SK-N-SH treated with all-trans-retinoic acid at 6 μM for 48 hours (cell line): ENCODE measurements around the gene PDE9A.

ENCODE experiments used
- ATAC-seq: fragments of 200-7000 bp; cut with Tn5 transposase; 3 replicates; pipeline ENCODE4 v1.9.1; 2020; ENCODE audit warnings: mild to moderate bottlenecking, moderate library complexity
- ARNTL ChIP-seq: fragments of 450-650 bp; formaldehyde crosslinking; IDR thresholded peaks from 2 replicates; pipeline ENCODE4 v1.5.0; 2020; ENCODE audit warnings: low read depth, mild to moderate bottlenecking, moderate library complexity, borderline replicate concordance
- BACH2 ChIP-seq: fragments of 250-450 bp; sonication (Bioruptor Pico); IDR thresholded peaks from 2 replicates; pipeline ENCODE4 v1.9.0; 2021; ENCODE audit warnings: mild to moderate bottlenecking, borderline replicate concordance
- CREB5 ChIP-seq: fragments of 250-450 bp; sonication (Bioruptor Pico); IDR thresholded peaks from 2 replicates; pipeline ENCODE4 v1.5.1; 2020; ENCODE audit warnings: low read depth, mild to moderate bottlenecking, moderate library complexity
- CSDC2 ChIP-seq: fragments of 250-450 bp; sonication (Bioruptor Pico); IDR thresholded peaks from 2 replicates; pipeline ENCODE4 v1.5.0; 2020; ENCODE audit warnings: mild to moderate bottlenecking, moderate library complexity
- CSRNP3 ChIP-seq: fragments of 250-450 bp; sonication (Bioruptor Pico); IDR thresholded peaks from 2 replicates; pipeline ENCODE4 v1.5.1; 2021; ENCODE audit warnings: mild to moderate bottlenecking, moderate library complexity
- ESRRG ChIP-seq: fragments of 250-450 bp; sonication (Bioruptor Pico); IDR thresholded peaks from 2 replicates; pipeline ENCODE4 v1.6.1; 2021; ENCODE audit warnings: mild to moderate bottlenecking
- GLIS3 ChIP-seq: fragments of 250-450 bp; sonication (Bioruptor Pico); IDR thresholded peaks from 2 replicates; pipeline ENCODE4 v1.5.0; 2020; ENCODE audit warnings: mild to moderate bottlenecking, moderate library complexity
- ISL1 ChIP-seq: fragments of 250-450 bp; sonication (Bioruptor Pico); IDR thresholded peaks from 2 replicates; pipeline ENCODE4 v2.1.2; 2022; ENCODE audit warnings: mild to moderate bottlenecking, moderate library complexity
- OSR1 ChIP-seq: fragments of 250-450 bp; sonication (Bioruptor Pico); IDR thresholded peaks from 2 replicates; pipeline ENCODE4 v1.8.0; 2022; ENCODE audit warnings: moderate library complexity, mild to moderate bottlenecking, inconsistent platforms
- PATZ1 ChIP-seq: fragments of 250-450 bp; sonication (Bioruptor Pico); IDR thresholded peaks from 2 replicates; pipeline ENCODE4 v1.8.0; 2020; ENCODE audit warnings: mild to moderate bottlenecking, moderate library complexity, borderline replicate concordance
- POU6F1 ChIP-seq: fragments of 250-450 bp; sonication (Bioruptor Pico); IDR thresholded peaks from 2 replicates; pipeline ENCODE4 v1.8.0; 2021; ENCODE audit warnings: low read depth, mild to moderate bottlenecking, moderate library complexity, borderline replicate concordance
- PPARA ChIP-seq: fragments of 250-450 bp; sonication (Bioruptor Pico); IDR thresholded peaks from 2 replicates; pipeline ENCODE4 v1.5.0; 2020; ENCODE audit warnings: mild to moderate bottlenecking, borderline replicate concordance
- RARB ChIP-seq: fragments of 250-450 bp; sonication (Bioruptor Pico); IDR thresholded peaks from 2 replicates; pipeline ENCODE4 v1.8.0; 2021; ENCODE audit warnings: mild to moderate bottlenecking, moderate library complexity
- SNAI2 ChIP-seq: fragments of 250-450 bp; sonication (Bioruptor Pico); IDR thresholded peaks from 2 replicates; pipeline ENCODE4 v1.5.0; 2020; ENCODE audit warnings: mild to moderate bottlenecking, moderate library complexity
- TCF4 ChIP-seq: fragments of 250-450 bp; sonication (Bioruptor Pico); IDR thresholded peaks from 2 replicates; pipeline ENCODE4 v1.8.0; 2021; ENCODE audit warnings: mild to moderate bottlenecking, moderate library complexity, borderline replicate concordance
- TOX ChIP-seq: fragments of 250-450 bp; sonication (Bioruptor Pico); IDR thresholded peaks from 2 replicates; pipeline ENCODE4 v1.8.0; 2021; ENCODE audit warnings: mild to moderate bottlenecking, moderate library complexity, borderline replicate concordance
- TSHZ2 ChIP-seq: fragments of 250-450 bp; sonication (Bioruptor Pico); IDR thresholded peaks from 2 replicates; pipeline ENCODE4 v1.5.0; 2020; ENCODE audit warnings: mild to moderate bottlenecking, moderate library complexity
- ZC3H10 ChIP-seq: fragments of 250-450 bp; sonication (Bioruptor Pico); IDR thresholded peaks from 2 replicates; pipeline ENCODE4 v1.5.1; 2021; ENCODE audit warnings: mild to moderate bottlenecking, moderate library complexity
- ZFP3 ChIP-seq: fragments of 250-450 bp; sonication (Bioruptor Pico); IDR thresholded peaks from 2 replicates; pipeline ENCODE4 v1.5.0; 2020; ENCODE audit warnings: mild to moderate bottlenecking, moderate library complexity
- ZFP30 ChIP-seq: fragments of 450-650 bp; formaldehyde crosslinking; IDR thresholded peaks from 2 replicates; pipeline ENCODE4 v1.5.0; 2022; ENCODE audit warnings: mild to moderate bottlenecking, moderate library complexity
- ZNF565 ChIP-seq: fragments of 450-650 bp; formaldehyde crosslinking; conservative IDR thresholded peaks from 2 replicates; pipeline ENCODE4 v1.5.0; 2020; ENCODE audit warnings: low read depth, mild to moderate bottlenecking, moderate library complexity
- ZNF70 ChIP-seq: fragments of 450-650 bp; formaldehyde crosslinking; IDR thresholded peaks from 2 replicates; pipeline ENCODE4 v1.5.0; 2020; ENCODE audit warnings: mild to moderate bottlenecking, moderate library complexity
- ZNF8 ChIP-seq: fragments of 450-650 bp; formaldehyde crosslinking; IDR thresholded peaks from 2 replicates; pipeline ENCODE4 v1.5.0; 2020; ENCODE audit warnings: mild to moderate bottlenecking, moderate library complexity

PDE9A gene

GRCh38 chr21:42763581-42764442 lies 110.4 kb downstream of the PDE9A start:
- no peak for ATAC-seq
- TF ChIP-seq SNAI2 (CRISPR knock-in tag), result no peak
- no peak for TF ChIP-seq ESRRG (CRISPR knock-in tag)
- TF ChIP-seq CSRNP3, result no peak
- TF ChIP-seq CSDC2 (CRISPR knock-in tag), result no peak
- TF ChIP-seq ZNF565, result no peak
- no peak for TF ChIP-seq TOX (CRISPR knock-in tag)
- no peak for TF ChIP-seq ZNF70
- no peak for TF ChIP-seq POU6F1
- no peak for TF ChIP-seq BACH2 (CRISPR knock-in tag)
- TF ChIP-seq PPARA (CRISPR knock-in tag), result no peak
- no peak for TF ChIP-seq ZFP30 (CRISPR knock-in tag)
- TF ChIP-seq CREB5 (CRISPR knock-in tag), result no peak
- no peak for TF ChIP-seq ISL1
- TF ChIP-seq RARB, result no peak
- no peak for TF ChIP-seq GLIS3 (CRISPR knock-in tag)
- no peak for TF ChIP-seq OSR1 (CRISPR knock-in tag)
- TF ChIP-seq TCF4 (CRISPR knock-in tag), result no peak
- no peak for TF ChIP-seq PATZ1 (CRISPR knock-in tag)
- TF ChIP-seq ZFP3 (CRISPR knock-in tag), result no peak
- TF ChIP-seq ARNTL (CRISPR knock-in tag), result no peak

- no peak for ATAC-seq
- no peak for TF ChIP-seq ZNF8
- TF ChIP-seq TCF4 (CRISPR knock-in tag), result no peak
- TF ChIP-seq ESRRG (CRISPR knock-in tag), result no peak
- no peak for TF ChIP-seq OSR1 (CRISPR knock-in tag)
- TF ChIP-seq TSHZ2 (CRISPR knock-in tag), result no peak
- TF ChIP-seq ZFP30 (CRISPR knock-in tag), result no peak
- TF ChIP-seq PATZ1 (CRISPR knock-in tag), result no peak
- no peak for TF ChIP-seq BACH2 (CRISPR knock-in tag)
- no peak for TF ChIP-seq ISL1
- no peak for TF ChIP-seq CSRNP3
- TF ChIP-seq ZFP3 (CRISPR knock-in tag), result no peak
- TF ChIP-seq SNAI2 (CRISPR knock-in tag), result no peak
- TF ChIP-seq ZNF70, result no peak
- TF ChIP-seq ZNF565, result no peak
- TF ChIP-seq GLIS3 (CRISPR knock-in tag), result no peak
- TF ChIP-seq POU6F1, result no peak
- TF ChIP-seq CSDC2 (CRISPR knock-in tag), result no peak
- no peak for TF ChIP-seq ZC3H10 (CRISPR knock-in tag)
Measured at GRCh38 chr21:42764443-42764760, 111.0 kb downstream of the PDE9A start.
